ENCODE measurements around the gene GFOD1.

GFOD1 gene

GRCh38 chr6:13360671-13361540 lies 126.5 kb downstream of the GFOD1 start:
- in situ Hi-C loops (cut with MboI; ENCODE audit: low sequenced_read_pairs), result no loop called here

- in situ Hi-C loops (cut with MboI; ENCODE audit: low sequenced_read_pairs), result no loop called here
These were observed 128.1 kb downstream of the GFOD1 start for GRCh38 chr6:13359287-13359686.

GRCh38 chr6:13358511-13358910 lies 128.9 kb downstream of the GFOD1 start:
- in situ Hi-C loops (cut with MboI; ENCODE audit: low sequenced_read_pairs), result no loop called here

- in situ Hi-C loops (cut with MboI; ENCODE audit: low sequenced_read_pairs), result no loop called here
These were observed 129.8 kb downstream of the GFOD1 start for GRCh38 chr6:13357551-13358075.

GRCh38 chr6:13355999-13356785 lies 131.2 kb downstream of the GFOD1 start:
- in situ Hi-C loops (cut with MboI; ENCODE audit: low sequenced_read_pairs), result no loop called here

GRCh38 chr6:13355043-13355945 lies 132.1 kb downstream of the GFOD1 start:
- in situ Hi-C loops (cut with MboI; ENCODE audit: low sequenced_read_pairs), result no loop called here

- in situ Hi-C loops (cut with MboI; ENCODE audit: low sequenced_read_pairs), result no loop called here
These were observed 132.9 kb downstream of the GFOD1 start for GRCh38 chr6:13354331-13355042.

GRCh38 chr6:13352165-13352564 lies 135.2 kb downstream of the GFOD1 start:
- in situ Hi-C loops (cut with MboI; ENCODE audit: low sequenced_read_pairs), result no loop called here

GRCh38 chr6:13351271-13351670 lies 136.1 kb downstream of the GFOD1 start:
- in situ Hi-C loops (cut with MboI; ENCODE audit: low sequenced_read_pairs), result no loop called here

- in situ Hi-C loops (cut with MboI; ENCODE audit: low sequenced_read_pairs), result loop anchor here (25.0 kb wide), 2 partner anchors 187 to 712 kb away; no protein-coding TSS in a partner anchor
These were observed 137.4 kb downstream of the GFOD1 start for GRCh38 chr6:13349811-13350506.

GRCh38 chr6:13348334-13349113 lies 138.9 kb downstream of the GFOD1 start:
- in situ Hi-C loops (cut with MboI; ENCODE audit: low sequenced_read_pairs), result loop anchor here (25.0 kb wide), 2 partner anchors 189 to 714 kb away; no protein-coding TSS in a partner anchor

GRCh38 chr6:13346245-13346644 lies 141.2 kb downstream of the GFOD1 start:
- in situ Hi-C loops (cut with MboI; ENCODE audit: low sequenced_read_pairs), result loop anchor here (25.0 kb wide), 2 partner anchors 191 to 716 kb away; no protein-coding TSS in a partner anchor

- in situ Hi-C loops (cut with MboI; ENCODE audit: low sequenced_read_pairs), result loop anchor here (25.0 kb wide), 2 partner anchors 195 to 720 kb away; no protein-coding TSS in a partner anchor
These were observed 144.9 kb downstream of the GFOD1 start for GRCh38 chr6:13342414-13343019.

GRCh38 chr6:13339863-13340630 lies 147.4 kb downstream of the GFOD1 start:
- in situ Hi-C loops (cut with MboI; ENCODE audit: low sequenced_read_pairs), result loop anchor here (10.0 to 25.0 kb wide), 3 partner anchors 197 to 722 kb away; no protein-coding TSS in a partner anchor

GRCh38 chr6:13338038-13338437 lies 149.4 kb downstream of the GFOD1 start:
- in situ Hi-C loops (cut with MboI; ENCODE audit: low sequenced_read_pairs), result loop anchor here (10.0 to 25.0 kb wide), 3 partner anchors 199 to 724 kb away; no protein-coding TSS in a partner anchor

GRCh38 chr6:13336553-13336952 lies 150.8 kb downstream of the GFOD1 start:
- in situ Hi-C loops (cut with MboI; ENCODE audit: low sequenced_read_pairs), result loop anchor here (10.0 to 25.0 kb wide), 3 partner anchors 201 to 726 kb away; no protein-coding TSS in a partner anchor

- in situ Hi-C loops (cut with MboI; ENCODE audit: low sequenced_read_pairs), result loop anchor here (10.0 to 25.0 kb wide), 3 partner anchors 202 to 727 kb away; no protein-coding TSS in a partner anchor
These were observed 152.4 kb downstream of the GFOD1 start for GRCh38 chr6:13334953-13335352.

Data from HL-60/S4 (cell line).